Measurements from ENCODE around the gene GPR63.

Gene GPR63

GRCh38 chr6:96749891-96750290 lies 87.4 kb downstream of the GPR63 start:
- DNase-seq, result no peak
